Tibial nerve (tissue), 4 donors: ENCODE measurements around the gene ROBO1. TPM values are rescaled to one million over a fixed set of nuclear protein-coding genes. Genes with fewer than 3 reads are reported as not detected.
"Not testable (repeated sequence)": the region's sequence is repeated elsewhere in the genome, so short reads cannot be mapped to it uniquely, and the experiment has no call there.

ENCODE experiments used
- DNase-seq, 2 donors: peaks; one replicate each; pipeline ENCODE4 v3.0.0-alpha.2; 2019; ENCODE audit warnings: low spot score in 2 of 2
- H3K27ac ChIP-seq, 4 donors: fragments of 200-600 bp; sonication (generic) in 3 of 4; one replicate each; pipeline ENCODE4 v1.5.1; 2017 to 2019; ENCODE audit warnings: mild to moderate bottlenecking in 1 of 4
- H3K27me3 ChIP-seq, 2 donors: fragments of 200-600 bp; sonication (generic) in 1 of 2; one replicate each; pipeline versions ENCODE4 v1.5.1 to v1.6.0; 2017 to 2019
- H3K36me3 ChIP-seq, 3 donors: fragments of 200-600 bp; sonication (generic); one replicate each; pipeline ENCODE4 v1.5.1; 2018 to 2019
- H3K4me1 ChIP-seq, 4 donors: fragments of 200-600 bp; sonication (generic) in 3 of 4; one replicate each; pipeline ENCODE4 v1.5.1; 2017 to 2019
- H3K4me3 ChIP-seq, 4 donors: fragments of 200-600 bp; sonication (generic) in 3 of 4; one replicate each; pipeline ENCODE4 v1.5.1; 2017 to 2019; ENCODE audit warnings: mild to moderate bottlenecking in 1 of 4, moderate library complexity in 1 of 4
- H3K9me3 ChIP-seq, 4 donors: fragments of 200-600 bp; sonication (generic) in 3 of 4; one replicate each; pipeline ENCODE4 v1.5.1; 2017 to 2019
- EP300 ChIP-seq, 2 donors: sonication (generic); formaldehyde crosslinking; IDR thresholded peaks; one replicate each; pipeline ENCODE4 v1.6.1; 2017; ENCODE audit warnings: antibody characterized with exemption in 2 of 2, mild to moderate bottlenecking in 1 of 2
- POLR2A ChIP-seq, 2 donors: fragments of 450-650 bp; IDR thresholded peaks; one replicate each; pipeline ENCODE4 v1.6.1; 2017; ENCODE audit warnings: antibody characterized with exemption in 2 of 2, mild to moderate bottlenecking in 2 of 2, moderate library complexity in 2 of 2
- WGBS, 2 donors: methylation state at CpG; one replicate each; pipeline ENCODE4 v1.1.5; 2018; 5-methylcytosine and 5-hydroxymethylcytosine counted together
- total RNA-seq, 4 donors: library from RNA; depleted of rRNA; stranded (reverse); fragments of >200 nt; gene quantifications; one replicate each; pipeline ENCODE4 v1.1.0, GENCODE V29; 2016
- TF ChIP-seq, protein P1 (sequence below), 5 experiments: fragments of 200-600 bp in 3 of 5; fragments of 450-650 bp in 2 of 5; sonication (generic) in 3 of 5; IDR thresholded peaks; one replicate each; pipeline ENCODE4 v1.5.1; 2016 to 2019; ENCODE audit warnings: antibody characterized with exemption in 5 of 5, mild to moderate bottlenecking in 3 of 5, moderate library complexity in 2 of 5

Gene ROBO1
- total RNA-seq, 4 donors from 2014 or later, result 12.6 to 27.8 (median 23.1) TPM

DNA sequence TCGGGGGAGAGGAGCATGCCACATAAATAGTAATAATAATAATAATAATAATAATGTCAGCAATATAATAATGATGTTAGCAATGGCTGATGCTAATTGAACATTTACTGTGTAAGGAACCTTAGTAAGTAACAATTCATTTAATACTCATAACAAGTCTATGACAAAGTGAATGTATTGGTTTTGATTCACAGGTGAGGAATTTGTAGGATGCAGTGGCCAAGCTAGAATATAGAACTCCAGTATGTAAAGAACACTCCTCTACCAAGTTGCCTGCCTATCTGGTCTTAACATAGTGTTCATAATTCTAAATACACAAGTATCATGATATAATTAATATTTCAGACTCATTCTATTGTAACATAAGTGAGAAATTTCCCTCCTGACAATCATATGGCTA lies 1016.5 kb downstream of the ROBO1 start:
- 81 to 91% methylated on average over 1 of the region's 1 CpG for WGBS, 2 donors
- no peaks in the 10 kb centered on the region for H3K9me3 ChIP-seq
- no peaks in the 10 kb centered on the region for H3K36me3 ChIP-seq
- no peak overlapping the region for H3K27ac ChIP-seq
- no peak for DNase-seq
- no peaks in the 10 kb centered on the region for H3K27me3 ChIP-seq
- no peak overlapping the region for H3K4me3 ChIP-seq
- TF ChIP-seq EP300 (IDR thresholded peaks at IDR 0.05), result no peak
- TF ChIP-seq, protein P1, sequence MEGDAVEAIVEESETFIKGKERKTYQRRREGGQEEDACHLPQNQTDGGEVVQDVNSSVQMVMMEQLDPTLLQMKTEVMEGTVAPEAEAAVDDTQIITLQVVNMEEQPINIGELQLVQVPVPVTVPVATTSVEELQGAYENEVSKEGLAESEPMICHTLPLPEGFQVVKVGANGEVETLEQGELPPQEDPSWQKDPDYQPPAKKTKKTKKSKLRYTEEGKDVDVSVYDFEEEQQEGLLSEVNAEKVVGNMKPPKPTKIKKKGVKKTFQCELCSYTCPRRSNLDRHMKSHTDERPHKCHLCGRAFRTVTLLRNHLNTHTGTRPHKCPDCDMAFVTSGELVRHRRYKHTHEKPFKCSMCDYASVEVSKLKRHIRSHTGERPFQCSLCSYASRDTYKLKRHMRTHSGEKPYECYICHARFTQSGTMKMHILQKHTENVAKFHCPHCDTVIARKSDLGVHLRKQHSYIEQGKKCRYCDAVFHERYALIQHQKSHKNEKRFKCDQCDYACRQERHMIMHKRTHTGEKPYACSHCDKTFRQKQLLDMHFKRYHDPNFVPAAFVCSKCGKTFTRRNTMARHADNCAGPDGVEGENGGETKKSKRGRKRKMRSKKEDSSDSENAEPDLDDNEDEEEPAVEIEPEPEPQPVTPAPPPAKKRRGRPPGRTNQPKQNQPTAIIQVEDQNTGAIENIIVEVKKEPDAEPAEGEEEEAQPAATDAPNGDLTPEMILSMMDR (IDR thresholded peaks at IDR 0.05), result no peak
- no peak for TF ChIP-seq POLR2A (IDR thresholded peaks at IDR 0.05)
- H3K4me1 ChIP-seq, result peaks cover 0 to 7% (median 0%) of the 10 kb centered on the region in 4 donors

DNA sequence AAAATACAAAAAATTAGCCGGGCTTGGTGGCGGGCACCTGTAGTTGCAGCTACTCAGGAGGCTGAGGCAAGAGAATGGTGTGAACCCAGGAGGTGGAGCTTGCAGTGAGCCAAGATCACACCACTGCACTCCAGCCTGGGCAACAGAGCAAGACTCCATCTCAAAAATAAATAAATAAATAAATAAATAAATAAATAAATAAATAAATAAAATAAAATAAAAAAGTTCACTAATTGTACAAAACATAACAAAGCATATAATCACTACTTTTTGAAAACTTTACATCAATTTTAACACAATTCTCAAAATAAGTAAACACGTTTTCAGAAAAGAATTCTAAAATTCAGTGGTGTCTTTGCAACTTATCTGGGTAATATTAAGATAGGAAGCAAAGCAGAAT lies 1017.5 kb downstream of the ROBO1 start:
- not testable (repeated sequence) for H3K27me3 ChIP-seq, H3K36me3 ChIP-seq, H3K4me3 ChIP-seq, H3K27ac ChIP-seq, H3K9me3 ChIP-seq, DNase-seq, H3K4me1 ChIP-seq
- WGBS, 2 donors, result 93 to 99% methylated on average over 3 of the region's 3 CpGs

DNA sequence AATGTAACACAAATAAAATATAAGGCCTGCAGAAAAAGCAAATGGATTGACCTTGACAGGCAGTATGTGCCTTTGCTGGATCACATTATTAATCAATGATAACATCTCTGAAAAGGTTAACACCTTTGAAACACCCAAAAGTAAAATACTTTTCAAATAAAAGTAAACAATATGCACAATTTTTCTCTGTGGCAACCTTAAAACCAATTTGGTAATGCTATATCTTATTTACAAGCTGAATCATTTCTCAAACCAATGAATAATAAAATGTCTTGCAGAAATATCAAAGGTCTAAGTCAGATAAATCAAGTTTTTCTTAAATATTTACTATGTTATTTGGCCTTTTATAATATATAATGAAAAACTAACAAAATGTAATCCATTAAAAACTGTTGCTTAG lies 1018.7 kb downstream of the ROBO1 start:
- Histone ChIP-seq H3K4me3 (no peak overlapping the region), H3K27me3 (no peaks in the 10 kb centered on the region), H3K4me1 (peaks cover 0 to 2% (median 0%) of the 10 kb centered on the region in 4 donors), H3K9me3 (no peaks in the 10 kb centered on the region), H3K27ac (no peak overlapping the region), H3K36me3 (no peaks in the 10 kb centered on the region)
- TF ChIP-seq, protein P1 (IDR thresholded peaks at IDR 0.05), result no peak
- TF ChIP-seq POLR2A (IDR thresholded peaks at IDR 0.05) (no peak), EP300 (IDR thresholded peaks at IDR 0.05) (no peak)
- DNase-seq, result no peak

DNA sequence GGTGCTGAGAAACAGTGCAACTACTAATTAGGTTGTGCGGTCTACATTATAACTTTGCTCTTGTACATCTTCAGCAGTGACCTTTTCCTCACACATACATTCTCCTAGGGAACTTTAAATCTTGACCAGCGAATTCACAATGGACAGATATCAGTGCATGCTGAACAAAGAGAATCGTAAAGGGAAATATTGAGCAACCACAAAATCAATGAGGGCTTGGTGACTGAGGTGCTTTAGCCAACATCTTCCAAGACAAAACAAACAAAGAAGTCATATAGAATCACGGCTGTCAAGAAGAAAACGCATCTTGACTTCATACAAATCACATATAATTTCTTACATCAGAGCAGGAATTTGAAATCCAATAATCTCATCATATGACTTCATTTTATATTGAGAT lies 1022.0 kb downstream of the ROBO1 start:
- Histone ChIP-seq H3K4me1 (no peaks in the 10 kb centered on the region), H3K27ac (no peak overlapping the region), H3K36me3 (no peaks in the 10 kb centered on the region), H3K27me3 (no peaks in the 10 kb centered on the region), H3K9me3 (no peaks in the 10 kb centered on the region), H3K4me3 (no peak overlapping the region)
- TF ChIP-seq POLR2A (IDR thresholded peaks at IDR 0.05), result no peak
- TF ChIP-seq EP300 (IDR thresholded peaks at IDR 0.05), result no peak
- TF ChIP-seq, protein P1 (IDR thresholded peaks at IDR 0.05), result no peak
- WGBS, 2 donors, result 91 to 97% methylated on average over 5 of the region's 5 CpGs
- DNase-seq, result no peak

DNA sequence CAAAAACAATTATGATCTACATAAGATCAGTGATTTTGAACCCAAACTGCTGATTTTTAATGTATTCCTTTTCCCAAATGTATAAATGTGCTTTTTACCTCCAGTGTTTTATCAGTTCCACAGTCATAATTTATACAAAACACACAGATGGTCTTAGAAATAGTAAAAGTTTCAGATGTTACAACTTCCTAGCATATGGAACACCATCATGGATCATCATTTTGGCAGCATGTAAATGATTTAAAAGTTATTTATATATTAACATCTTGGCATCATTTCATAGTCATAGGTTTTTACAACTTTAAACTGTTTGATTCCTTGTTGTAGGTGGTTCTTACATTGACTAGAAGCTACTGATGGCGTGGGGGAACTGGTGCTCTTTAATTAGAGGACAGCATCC lies 1025.3 kb downstream of the ROBO1 start:
- H3K27me3 ChIP-seq, result no peaks in the 10 kb centered on the region
- TF ChIP-seq, protein P1 (IDR thresholded peaks at IDR 0.05), result no peak
- TF ChIP-seq EP300 (IDR thresholded peaks at IDR 0.05) (no peak), POLR2A (IDR thresholded peaks at IDR 0.05) (no peak)
- 86 to 92% methylated on average over 1 of the region's 1 CpG for WGBS, 2 donors
- peaks cover 0 to 9% (median 0%) of the 10 kb centered on the region in 4 donors for H3K4me1 ChIP-seq
- no peak overlapping the region for H3K27ac ChIP-seq
- no peak overlapping the region for H3K4me3 ChIP-seq
- no peaks in the 10 kb centered on the region for H3K9me3 ChIP-seq
- no peak for DNase-seq
- no peaks in the 10 kb centered on the region for H3K36me3 ChIP-seq

DNA sequence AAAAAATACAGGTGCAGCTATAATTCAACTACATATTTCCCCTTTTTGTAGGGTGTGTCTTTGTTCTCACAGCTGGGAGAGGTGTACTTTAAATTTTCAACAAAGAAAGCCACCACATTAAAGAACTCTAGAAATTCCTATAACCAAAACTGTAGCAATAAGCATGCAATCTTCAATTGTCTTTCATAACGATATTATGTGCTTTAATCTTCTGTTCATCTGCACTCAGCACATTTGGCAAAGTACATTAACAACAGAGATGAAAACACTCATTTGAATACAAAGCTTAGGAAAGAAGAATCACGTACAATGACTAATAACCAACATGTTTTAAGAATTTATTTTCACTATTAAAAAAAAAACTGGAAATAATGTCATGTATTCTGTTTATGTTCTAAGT lies 1025.8 kb downstream of the ROBO1 start:
- no peaks in the 10 kb centered on the region for H3K9me3 ChIP-seq
- peaks cover 0 to 9% (median 0%) of the 10 kb centered on the region in 4 donors for H3K4me1 ChIP-seq
- H3K4me3 ChIP-seq, result no peak overlapping the region
- H3K27ac ChIP-seq, result no peak overlapping the region
- no peak for DNase-seq
- 80 to 85% methylated on average over 2 of the region's 2 CpGs for WGBS, 2 donors
- no peaks in the 10 kb centered on the region for H3K27me3 ChIP-seq
- H3K36me3 ChIP-seq, result no peaks in the 10 kb centered on the region
- no peak for TF ChIP-seq EP300 (IDR thresholded peaks at IDR 0.05)
- TF ChIP-seq, protein P1 (IDR thresholded peaks at IDR 0.05), result no peak
- no peak for TF ChIP-seq POLR2A (IDR thresholded peaks at IDR 0.05)
